Pancreas (tissue), 10 donors: ENCODE measurements around the gene MATN3. TPM values are rescaled to one million over a fixed set of nuclear protein-coding genes. Genes with fewer than 3 reads are reported as not detected.

ENCODE experiments used
- ATAC-seq, 4 donors: fragments of 200-7000 bp; cut with Tn5 transposase; one replicate each; pipeline versions ENCODE4 v1.8.0 to v1.9.1; 2020; ENCODE audit warnings: mild to moderate bottlenecking in 4 of 4, moderate library complexity in 4 of 4
- DNase-seq, 6 donors: peaks; one replicate each; pipeline ENCODE4 v3.0.0-alpha.2; 2020
- FAIRE-seq: peaks from 2 replicates; lab custom pipeline; 2012; peaks lifted over from hg19 to GRCh38; lab: Jason Lieb, UNC
- H3K27ac ChIP-seq, 4 donors: fragments of 200-600 bp; sonication (generic); 1 replicate in 3 of 4; 2 replicates in 1 of 4; pipeline versions ENCODE4 v1.5.0 to v1.8.0; 2020
- H3K27me3 ChIP-seq, 4 donors: fragments of 200-600 bp; one replicate each; pipeline ENCODE4 v1.8.0; 2021
- H3K36me3 ChIP-seq, 3 donors: fragments of 200-600 bp; sonication (generic) in 1 of 3; one replicate each; pipeline versions ENCODE4 v1.5.0 to v1.8.0; 2020 to 2021
- H3K4me1 ChIP-seq, 3 donors: fragments of 200-600 bp; one replicate each; pipeline ENCODE4 v1.8.0; 2021
- H3K4me3 ChIP-seq, 4 donors: fragments of 200-600 bp; sonication (generic) in 2 of 4; one replicate each; pipeline versions ENCODE4 v1.5.0 to v1.8.0; 2020 to 2021
- H3K9me3 ChIP-seq, 4 donors: fragments of 200-600 bp; one replicate each; pipeline ENCODE4 v1.8.0; 2021
- WGBS, 2 donors: extraction: QIAGEN DNeasy Blood & Tissue Kit; methylation state at CpG; one replicate each; pipeline ENCODE4 v1.1.7; 2013; 5-methylcytosine and 5-hydroxymethylcytosine counted together
- intact Hi-C, 3 donors: fragments of 100-400 bp; cut with DNase I; formaldehyde crosslinking; loops; one replicate each; pipeline versions ENCODE4 v1.11.1 to v1.14.2; 2022
- polyA plus RNA-seq, 2 donors: library from polyadenylated mRNA; stranded (reverse); fragments of 200-250 nt; gene quantifications; one replicate each; pipeline ENCODE4 v1.2.3, GENCODE V29; 2013
- total RNA-seq, 6 donors: library from RNA; stranded (reverse); fragmentation: NEBNext Ultra II Directional in 4 of 6; extraction: Animal tissue kit (Norgen Biotek cat#: 25700) in 4 of 6; gene quantifications; one replicate each; pipeline versions ENCODE4 v1.2.1 to v1.2.4, GENCODE V29; 2021 to 2023
- TF ChIP-seq, protein P1 (sequence below), 4 donors: fragments of 200-600 bp; sonication (generic) in 3 of 4; IDR thresholded peaks; one replicate each; pipeline versions ENCODE4 v1.5.0 to v1.8.0; 2021; ENCODE audit warnings: antibody characterized with exemption in 4 of 4
- donor health status: healthy with polysubstance abuse.
- donor health status: DM: no; HTN: no; CAD: no; lungs with moderate emphysema.
- donor health status: DM: no; HTN: no; CAD: no.
- donor health status: control.
- donor health status: control.
- donor health status: Bipolar disorder and iron deficiency.
- donor health status: DM: yes; HTN: yes; CAD: no.
- donor health status: DM: no; HTN: no; CAD: no.
- donor health status: DM: no; HTN: no; CAD: no.
- donor health status: DM: yes; HTN: yes; CAD: no.

MATN3 gene
- total and polyA plus RNA-seq, 8 donors = 0.23 to 3.5 (median 0.47) TPM; not detected in 2

DNA sequence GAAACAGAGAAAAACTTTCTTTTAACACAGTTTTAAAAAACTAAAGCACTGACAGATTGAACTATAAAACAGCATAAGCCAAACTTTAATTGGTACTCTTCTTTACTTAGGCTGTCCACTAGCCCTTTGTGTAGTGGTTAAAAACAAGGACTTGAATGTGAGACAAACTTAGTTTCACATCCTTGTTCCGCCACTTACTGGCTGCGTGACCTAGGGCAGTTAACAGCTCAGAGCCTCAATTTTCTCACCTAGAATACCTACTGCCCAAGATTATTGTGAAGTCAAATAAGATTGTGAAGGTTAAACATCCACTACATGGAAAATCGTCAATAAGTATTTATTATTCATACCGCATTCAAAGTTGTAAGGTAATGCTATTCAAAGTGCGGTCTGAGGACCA lies 24.5 kb downstream of the MATN3 start:
- WGBS, 2 donors = 91% methylated on average over 5 of the region's 5 CpGs
- FAIRE-seq (no peak), DNase-seq (no peak), ATAC-seq (no peak)
- no peak overlapping the region for H3K27ac ChIP-seq
- TF ChIP-seq, protein P1, sequence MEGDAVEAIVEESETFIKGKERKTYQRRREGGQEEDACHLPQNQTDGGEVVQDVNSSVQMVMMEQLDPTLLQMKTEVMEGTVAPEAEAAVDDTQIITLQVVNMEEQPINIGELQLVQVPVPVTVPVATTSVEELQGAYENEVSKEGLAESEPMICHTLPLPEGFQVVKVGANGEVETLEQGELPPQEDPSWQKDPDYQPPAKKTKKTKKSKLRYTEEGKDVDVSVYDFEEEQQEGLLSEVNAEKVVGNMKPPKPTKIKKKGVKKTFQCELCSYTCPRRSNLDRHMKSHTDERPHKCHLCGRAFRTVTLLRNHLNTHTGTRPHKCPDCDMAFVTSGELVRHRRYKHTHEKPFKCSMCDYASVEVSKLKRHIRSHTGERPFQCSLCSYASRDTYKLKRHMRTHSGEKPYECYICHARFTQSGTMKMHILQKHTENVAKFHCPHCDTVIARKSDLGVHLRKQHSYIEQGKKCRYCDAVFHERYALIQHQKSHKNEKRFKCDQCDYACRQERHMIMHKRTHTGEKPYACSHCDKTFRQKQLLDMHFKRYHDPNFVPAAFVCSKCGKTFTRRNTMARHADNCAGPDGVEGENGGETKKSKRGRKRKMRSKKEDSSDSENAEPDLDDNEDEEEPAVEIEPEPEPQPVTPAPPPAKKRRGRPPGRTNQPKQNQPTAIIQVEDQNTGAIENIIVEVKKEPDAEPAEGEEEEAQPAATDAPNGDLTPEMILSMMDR (IDR thresholded peaks at IDR 0.05) = no peak
- no peak overlapping the region for H3K4me3 ChIP-seq
- peaks cover 0 to 4% (median 0%) of the 10 kb centered on the region in 3 donors for H3K36me3 ChIP-seq
- no peaks in the 10 kb centered on the region for H3K27me3 ChIP-seq
- peaks cover 4 to 12% (median 4%) of the 10 kb centered on the region in 3 donors for H3K4me1 ChIP-seq
- intact Hi-C loops = no loop called here
- H3K9me3 ChIP-seq = no peaks in the 10 kb centered on the region

DNA sequence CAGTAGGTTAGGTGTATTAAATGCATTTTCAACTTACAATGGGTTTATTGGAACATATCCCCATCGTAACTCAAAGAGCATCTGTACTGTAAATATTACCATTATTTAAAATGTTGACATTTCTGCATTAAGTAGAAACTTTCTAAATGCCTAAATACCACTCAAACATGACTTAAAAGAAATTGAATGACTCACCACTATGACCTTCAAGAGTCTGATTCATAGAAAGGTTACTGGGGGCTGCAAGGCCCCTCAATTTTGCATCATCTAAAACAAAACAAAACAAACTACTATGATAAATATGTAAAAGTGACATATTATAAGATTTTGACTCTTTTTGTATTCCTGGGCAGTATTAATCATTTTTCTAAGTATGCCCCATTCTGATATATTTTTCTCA lies 30.2 kb downstream of the MATN3 start:
- TF ChIP-seq, protein P1 (IDR thresholded peaks at IDR 0.05) = no peak
- Histone ChIP-seq H3K27me3 (no peaks in the 10 kb centered on the region), H3K9me3 (no peaks in the 10 kb centered on the region), H3K36me3 (peaks cover 0 to 4% (median 0%) of the 10 kb centered on the region in 3 donors), H3K27ac (no peak overlapping the region), H3K4me1 (no peaks in the 10 kb centered on the region), H3K4me3 (no peak overlapping the region)
- ATAC-seq (no peak), DNase-seq (no peak), FAIRE-seq (no peak)
- WGBS, 2 donors = 90 to 96% methylated on average over 1 of the region's 1 CpG
- intact Hi-C loops = no loop called here

DNA sequence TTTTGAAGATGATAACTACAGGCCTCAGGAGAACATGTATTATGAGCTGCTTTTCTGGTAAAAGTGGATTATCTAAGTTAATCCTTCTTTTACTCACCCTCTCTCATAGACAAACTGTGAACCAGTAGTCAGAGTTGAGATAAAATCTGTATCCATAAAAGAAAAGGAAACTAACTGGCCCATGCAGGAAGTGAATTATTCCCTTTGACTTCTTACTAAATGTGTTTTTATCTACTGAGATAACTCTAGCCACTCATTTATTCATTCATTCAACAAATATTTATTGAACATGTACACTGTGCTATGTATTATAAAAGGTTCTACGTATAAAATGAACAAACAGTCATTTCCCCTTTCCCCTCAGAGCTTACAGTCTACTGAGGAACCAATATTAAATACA lies 32.5 kb downstream of the MATN3 start:
- Histone ChIP-seq H3K4me1 (no peaks in the 10 kb centered on the region), H3K4me3 (no peak overlapping the region), H3K9me3 (no peaks in the 10 kb centered on the region), H3K27ac (no peak overlapping the region), H3K36me3 (no peaks in the 10 kb centered on the region), H3K27me3 (no peaks in the 10 kb centered on the region)
- 78% methylated on average over 1 of the region's 1 CpG for WGBS, 2 donors
- intact Hi-C loops = no loop called here
- no peak for ATAC-seq
- FAIRE-seq = no peak
- DNase-seq = no peak
- TF ChIP-seq, protein P1 (IDR thresholded peaks at IDR 0.05) = no peak

DNA sequence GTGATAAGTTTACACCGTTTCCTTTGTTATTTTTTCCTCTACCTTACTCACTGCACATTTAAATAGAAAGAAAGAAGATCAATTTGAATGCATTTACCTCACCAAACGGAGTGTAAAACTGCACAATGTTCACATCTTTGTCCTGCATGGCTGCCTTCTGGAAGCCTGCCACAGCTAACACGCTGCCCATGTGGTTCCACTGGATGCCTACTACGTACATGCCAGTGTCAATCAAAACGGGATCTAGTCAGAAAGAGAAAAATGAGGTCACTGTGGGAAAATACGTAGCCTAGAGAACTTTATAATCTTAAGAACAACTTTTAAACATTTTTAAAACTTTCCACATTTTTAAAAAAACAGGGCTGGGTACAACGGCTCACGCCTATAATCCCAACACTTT lies 39.0 kb downstream of the MATN3 start:
- intact Hi-C loops = no loop called here
- no peak overlapping the region for H3K4me3 ChIP-seq
- H3K36me3 ChIP-seq = peaks cover 0 to 4% (median 0%) of the 10 kb centered on the region in 3 donors
- no peak for DNase-seq
- H3K27me3 ChIP-seq = no peaks in the 10 kb centered on the region
- no peaks in the 10 kb centered on the region for H3K9me3 ChIP-seq
- ATAC-seq = no peak
- TF ChIP-seq, protein P1 (IDR thresholded peaks at IDR 0.05) = no peak
- no peaks in the 10 kb centered on the region for H3K4me1 ChIP-seq
- no peak for FAIRE-seq
- no peak overlapping the region for H3K27ac ChIP-seq
- WGBS, 2 donors = 89 to 90% methylated on average over 8 of the region's 8 CpGs

DNA sequence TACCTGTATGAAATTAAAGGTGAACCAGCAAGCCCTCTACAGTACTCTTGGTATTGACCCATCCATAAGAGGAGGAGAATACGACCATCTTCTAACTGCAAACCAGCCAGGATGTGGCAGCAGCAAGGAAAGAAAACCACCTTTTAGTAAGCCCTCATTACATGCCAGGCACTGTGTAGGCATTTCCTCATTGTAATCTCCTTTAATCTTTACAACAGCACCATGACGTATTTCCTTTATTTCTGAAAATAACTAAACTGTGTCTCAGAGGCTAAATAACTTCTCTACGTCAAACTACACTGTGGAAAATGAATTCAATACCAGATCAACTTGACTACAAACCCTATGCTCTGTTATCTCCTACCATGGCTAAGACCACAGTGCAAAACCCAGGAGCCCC lies 40.8 kb downstream of the MATN3 start:
- TF ChIP-seq, protein P1 (IDR thresholded peaks at IDR 0.05) = no peak
- no peak for FAIRE-seq
- peaks cover 0 to 4% (median 0%) of the 10 kb centered on the region in 3 donors for H3K36me3 ChIP-seq
- H3K4me3 ChIP-seq = no peak overlapping the region
- H3K4me1 ChIP-seq = no peaks in the 10 kb centered on the region
- no peaks in the 10 kb centered on the region for H3K9me3 ChIP-seq
- ATAC-seq = no peak
- no peak overlapping the region for H3K27ac ChIP-seq
- 91% methylated on average over 3 of the region's 3 CpGs for WGBS, 2 donors
- intact Hi-C loops = no loop called here
- no peaks in the 10 kb centered on the region for H3K27me3 ChIP-seq
- DNase-seq = no peak
